Activated CD4-positive, alpha-beta T cell treated with anti-CD3 and anti-CD28 coated beads for 48 hours (primary cell): ENCODE measurements around the gene ATP5F1C.

Source experiments
- DNase-seq: peaks from one replicate; pipeline ENCODE4 v3.0.0-alpha.2; 2020

ATP5F1C gene

DNA sequence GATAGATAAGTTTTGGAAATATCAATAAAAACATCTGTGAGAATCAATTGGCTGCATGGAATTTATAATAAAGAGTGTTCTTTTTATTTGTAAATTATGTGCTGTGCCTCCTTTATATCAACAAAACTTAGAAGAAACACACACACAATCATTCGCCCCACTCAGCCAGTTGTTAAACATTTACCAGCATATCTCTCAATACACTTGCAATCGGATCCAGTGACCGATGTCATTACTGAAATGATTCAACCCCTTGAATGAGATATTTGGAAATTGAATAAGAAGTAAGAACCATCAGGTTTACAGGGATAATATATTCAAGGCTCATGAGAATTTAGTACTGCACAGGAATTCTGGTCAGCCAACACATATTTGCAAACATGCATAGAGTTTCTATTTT lies 65.9 kb downstream of the ATP5F1C start:
- DNase-seq, result no peak

DNA sequence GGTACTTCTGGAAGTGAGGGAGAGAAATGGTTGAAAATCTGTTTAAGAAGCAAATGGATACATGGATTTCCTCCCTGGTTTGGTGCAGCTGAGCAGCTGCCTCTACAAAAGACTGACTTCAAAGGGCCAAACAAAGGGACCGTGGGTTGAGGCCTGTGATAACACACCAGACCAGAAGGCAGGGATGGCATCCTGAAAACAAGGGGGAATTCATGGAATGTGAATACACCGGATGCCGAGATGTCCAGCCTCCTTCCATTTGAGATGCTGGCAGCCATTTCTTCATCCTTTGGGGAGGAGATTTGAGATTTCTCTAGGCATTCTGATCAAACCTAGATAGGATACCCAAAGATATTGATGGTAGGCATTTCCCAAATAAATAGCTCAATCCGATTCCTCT lies 67.2 kb downstream of the ATP5F1C start:
- DNase-seq, result no peak

DNA sequence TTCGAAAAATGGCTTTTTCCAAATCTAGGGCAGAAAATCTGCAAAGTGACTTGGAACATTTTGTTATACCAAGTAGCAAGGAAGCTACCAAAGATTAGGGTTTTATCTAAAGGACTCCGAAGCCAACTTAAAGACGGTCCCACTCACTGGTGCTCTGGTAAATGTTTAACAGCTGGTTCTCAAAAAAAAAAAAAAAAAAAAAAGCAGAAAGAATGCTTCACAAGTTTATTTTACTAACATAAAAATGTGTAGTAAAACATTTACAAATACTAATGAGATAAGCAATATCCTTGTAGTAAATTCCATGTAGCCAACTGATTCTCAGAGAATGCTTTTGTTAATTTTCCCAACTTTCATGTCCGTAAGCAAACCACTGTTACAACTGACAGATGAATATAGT lies 68.7 kb downstream of the ATP5F1C start:
- DNase-seq, result no peak

DNA sequence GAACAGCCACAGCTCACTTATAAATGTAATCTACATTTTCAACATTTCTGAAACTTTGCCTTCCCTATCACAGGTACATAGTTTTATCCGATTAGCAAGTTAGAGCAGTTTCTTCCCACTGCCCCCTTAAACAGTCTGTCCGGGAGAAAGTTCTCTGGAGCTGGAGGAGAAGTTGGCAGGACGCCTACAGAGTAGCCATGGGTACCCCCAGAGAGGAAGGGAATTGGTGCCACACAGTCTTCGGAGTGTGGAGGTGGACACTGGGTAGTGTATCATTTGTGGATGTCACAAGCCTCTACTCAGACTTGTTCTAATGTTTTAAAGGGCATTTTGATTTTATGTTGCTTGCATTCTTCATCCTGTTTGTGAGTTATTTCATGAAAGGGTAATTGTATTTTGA lies 69.3 kb downstream of the ATP5F1C start:
- no peak for DNase-seq
